H1 (cell line): ENCODE measurements around the gene OR6C70. TPM values are rescaled to one million over a fixed set of nuclear protein-coding genes. Genes with fewer than 3 reads are reported as not detected.
"Not testable (repeated sequence)": the region's sequence is repeated elsewhere in the genome, so short reads cannot be mapped to it uniquely, and the experiment has no call there.

Source experiments
- CTCF ChIA-PET: fragments of 300-600 bp; sonication (Branson Sonifier 250); formaldehyde crosslinking; loops from one replicate; lab custom pipeline; 2021; ENCODE audit not compliant: partially characterized antibody; lab: Charles Lee
- POLR2A ChIA-PET: fragments of 300-600 bp; sonication (Branson Sonifier 250); formaldehyde crosslinking; loops from one replicate; lab custom pipeline; 2021; ENCODE audit warnings: inconsistent platforms; ENCODE audit not compliant: partially characterized antibody; lab: Charles Lee
- DNase-seq, 2 experiments: peaks; one replicate each; pipeline versions ENCODE4 v3.0.0 to v3.0.0-alpha.2; 2010 to 2022; ENCODE audit warnings: low spot score in 2 of 2, low read depth in 1 of 2, mixed read lengths in 1 of 2
- FAIRE-seq: peaks from 2 replicates; lab custom pipeline; 2011; peaks lifted over from hg19 to GRCh38; lab: Jason Lieb, UNC
- H2AFZ ChIP-seq: 2 replicates; pipeline ENCODE4 v1.8.1; 2012; ENCODE audit warnings: low read length, inconsistent platforms
- H2AK5ac ChIP-seq: 2 replicates; pipeline ENCODE4 v1.6.1; 2013; ENCODE audit warnings: low read depth, low read length
- H2BK120ac ChIP-seq: replicated peaks from 2 replicates; pipeline ENCODE3; 2013; ENCODE audit warnings: low read depth, low read length, inconsistent platforms
- H2BK12ac ChIP-seq: 2 replicates; pipeline ENCODE4 v1.6.1; 2013; ENCODE audit warnings: low read depth, low read length
- H2BK15ac ChIP-seq: 2 replicates; pipeline ENCODE4 v1.6.1; 2013; ENCODE audit warnings: low read length
- H2BK20ac ChIP-seq: 2 replicates; pipeline ENCODE4 v1.6.1; 2013; ENCODE audit warnings: low read length
- H2BK5ac ChIP-seq: 2 replicates; pipeline ENCODE4 v1.6.1; 2013; ENCODE audit warnings: low read depth, low read length
- H3K14ac ChIP-seq: 2 replicates; pipeline ENCODE4 v1.6.1; 2013; ENCODE audit warnings: inconsistent platforms; ENCODE audit not compliant: insufficient read length
- H3K18ac ChIP-seq: 2 replicates; pipeline ENCODE4 v1.6.1; 2013; ENCODE audit warnings: low read length; ENCODE audit errors: extremely low read depth
- H3K23ac ChIP-seq: 2 replicates; pipeline ENCODE4 v1.6.1; 2013; ENCODE audit warnings: inconsistent platforms; ENCODE audit not compliant: insufficient read length
- H3K23me2 ChIP-seq: 2 replicates; pipeline ENCODE4 v1.6.1; 2013; ENCODE audit warnings: low read depth, low read length
- H3K27ac ChIP-seq: 2 replicates; pipeline ENCODE4 v1.6.1; 2011; ENCODE audit warnings: low read depth, low read length, inconsistent platforms
- H3K27me3 ChIP-seq, 4 experiments: replicated peaks in 1 of 4; 1 replicate in 1 of 4; 2 replicates in 3 of 4; pipeline versions ENCODE4 v1.6.1 to v1.8.1; 2011 to 2013; ENCODE audit warnings: low read length in 3 of 4, mild to moderate bottlenecking in 3 of 4, inconsistent platforms in 2 of 4, mixed read lengths in 2 of 4, moderate library complexity in 1 of 4; ENCODE audit not compliant: control insufficient read depth in 3 of 4, insufficient read depth in 3 of 4; ENCODE audit errors: extremely low read depth in 1 of 4
- H3K36me3 ChIP-seq, 4 experiments: 2 replicates each; pipeline versions ENCODE4 v1.6.1 to v1.8.1; 2011 to 2013; ENCODE audit warnings: mild to moderate bottlenecking in 4 of 4, low read length in 3 of 4, moderate library complexity in 2 of 4, control low read depth in 1 of 4, inconsistent platforms in 1 of 4; ENCODE audit not compliant: insufficient read depth in 4 of 4, control insufficient read depth in 2 of 4
- H3K4ac ChIP-seq: replicated peaks from 2 replicates; pipeline ENCODE3; 2013; ENCODE audit warnings: low read length, low read depth, mixed read lengths, inconsistent platforms; ENCODE audit not compliant: insufficient read length
- H3K4me1 ChIP-seq, 4 experiments: replicated peaks in 1 of 4; 1 replicate in 1 of 4; 2 replicates in 3 of 4; pipeline versions ENCODE4 v1.6.1 to v1.8.1; 2011 to 2013; ENCODE audit warnings: low read length in 3 of 4, inconsistent platforms in 2 of 4, mixed read lengths in 1 of 4; ENCODE audit not compliant: insufficient read depth in 4 of 4, control insufficient read depth in 3 of 4
- H3K4me2 ChIP-seq, 2 experiments: 2 replicates each; pipeline versions ENCODE4 v1.6.1 to v1.8.1; 2011 to 2013; ENCODE audit warnings: low read depth in 2 of 2, low read length in 2 of 2, control low read depth in 1 of 2, inconsistent platforms in 1 of 2, mild to moderate bottlenecking in 1 of 2; ENCODE audit not compliant: insufficient read depth in 1 of 2
- H3K4me3 ChIP-seq, 4 experiments: fragments of 200-600, 300-600 bp in 1 of 4; sonication (generic), shearing (Covaris generic), sonication (Bioruptor Twin) in 1 of 4; 2 replicates each; pipeline versions ENCODE4 v1.5.1 to v1.8.1; 2011 to 2016; ENCODE audit warnings: low read length in 4 of 4, low read depth in 3 of 4, control low read depth in 2 of 4, inconsistent platforms in 2 of 4, mild to moderate bottlenecking in 2 of 4, mixed read lengths in 1 of 4, moderate library complexity in 1 of 4; ENCODE audit not compliant: insufficient read depth in 2 of 4; ENCODE audit errors: extremely low read depth in 1 of 4
- H3K56ac ChIP-seq: replicated peaks from 2 replicates; pipeline ENCODE3; 2013; ENCODE audit warnings: low read depth, mild to moderate bottlenecking, mixed read lengths, low read length, inconsistent platforms; ENCODE audit not compliant: insufficient read length
- H3K79me1 ChIP-seq: 2 replicates; pipeline ENCODE4 v1.6.1; 2013; ENCODE audit warnings: low read depth, low read length, control low read depth
- H3K79me2 ChIP-seq, 2 experiments: 2 replicates each; pipeline versions ENCODE4 v1.6.1 to v1.8.1; 2012 to 2013; ENCODE audit warnings: low read length in 2 of 2, mild to moderate bottlenecking in 2 of 2, inconsistent platforms in 1 of 2; ENCODE audit not compliant: insufficient read depth in 2 of 2, control insufficient read depth in 1 of 2
- H3K9ac ChIP-seq, 4 experiments: replicated peaks in 1 of 4; 1 replicate in 1 of 4; 2 replicates in 3 of 4; pipeline versions ENCODE4 v1.6.1 to v1.8.1; 2011 to 2013; ENCODE audit warnings: low read depth in 3 of 4, low read length in 3 of 4, control low read depth in 2 of 4, mild to moderate bottlenecking in 2 of 4, moderate library complexity in 2 of 4, inconsistent platforms in 1 of 4; ENCODE audit errors: extremely low read depth in 1 of 4
- H3K9me3 ChIP-seq, 2 experiments: 2 replicates each; pipeline versions ENCODE4 v1.6.1 to v1.8.1; 2012 to 2013; ENCODE audit warnings: mild to moderate bottlenecking in 2 of 2, moderate library complexity in 2 of 2, control low read depth in 1 of 2, inconsistent platforms in 1 of 2, low read depth in 1 of 2, low read length in 1 of 2, mixed read lengths in 1 of 2; ENCODE audit not compliant: insufficient read depth in 2 of 2
- H4K20me1 ChIP-seq, 2 experiments: replicated peaks in 1 of 2; 2 replicates each; pipeline versions ENCODE3 to v1.8.1; 2011 to 2013; ENCODE audit warnings: inconsistent platforms in 2 of 2, low read length in 2 of 2, mild to moderate bottlenecking in 1 of 2; ENCODE audit not compliant: insufficient read depth in 2 of 2, control insufficient read depth in 1 of 2
- H4K5ac ChIP-seq: 2 replicates; pipeline ENCODE4 v1.6.1; 2013; ENCODE audit warnings: low read length, low read depth, mixed read lengths, inconsistent platforms; ENCODE audit not compliant: insufficient read length
- H4K8ac ChIP-seq: 2 replicates; pipeline ENCODE4 v1.8.0; 2013; ENCODE audit warnings: mild to moderate bottlenecking, moderate library complexity, low read length, inconsistent platforms; ENCODE audit not compliant: insufficient read depth; ENCODE audit errors: extremely low read depth
- H4K91ac ChIP-seq: replicated peaks from 2 replicates; pipeline ENCODE3; 2013; ENCODE audit warnings: low read length, mixed read lengths, inconsistent platforms; ENCODE audit not compliant: insufficient read length
- KDM1A ChIP-seq: fragments of 200-600, 300-600 bp; sonication (generic); IDR thresholded peaks from 2 replicates; pipeline ENCODE4 v1.7.1; 2016; ENCODE audit warnings: mild to moderate bottlenecking, low read length, borderline replicate concordance
- WGBS, 2 experiments: shearing (Covaris generic) in 1 of 2; methylation state at CpG; one replicate each; pipeline versions ENCODE4 v1.1.6 to v1.1.7; 2013 to 2015; ENCODE audit warnings: low lambda C conversion rate in 2 of 2, mixed read lengths in 2 of 2, inconsistent platforms in 1 of 2, low coverage in 1 of 2, missing lambda C conversion rate in 1 of 2; ENCODE audit not compliant: insufficient replicate concordance in 2 of 2, insufficient coverage in 1 of 2, insufficient read length in 1 of 2; ENCODE audit errors: extremely low coverage in 1 of 2, missing lambda C conversion rate in 1 of 2; 5-methylcytosine and 5-hydroxymethylcytosine counted together
- polyA plus RNA-seq, 7 experiments: library from polyadenylated mRNA; depleted of rRNA in 3 of 7; stranded (reverse) in 5 of 7; unstranded in 2 of 7; fragments of >200 nt in 5 of 7; fragments of 200-250 nt in 2 of 7; gene quantifications; 1 replicate in 5 of 7; 2 replicates in 1 of 7; 4 replicates in 1 of 7; pipeline versions ENCODE4 v1.2.1 to v1.2.3, GENCODE V29; 2011 to 2013; ENCODE audit warnings: missing spikeins in 2 of 7, mixed read lengths in 2 of 7
- total RNA-seq: library from RNA; stranded (reverse); fragmentation: NEBNext Ultra II Directional; extraction: Animal tissue kit (Norgen Biotek cat#: 25700); gene quantifications from 2 replicates; pipeline ENCODE4 v1.2.1, GENCODE V29; 2021

Gene OR6C70
- total and polyA plus RNA-seq, 2 of the 8 experiments (the other 6 are each of a cell fraction or from before 2014, with no cell fraction given): not detected

DNA sequence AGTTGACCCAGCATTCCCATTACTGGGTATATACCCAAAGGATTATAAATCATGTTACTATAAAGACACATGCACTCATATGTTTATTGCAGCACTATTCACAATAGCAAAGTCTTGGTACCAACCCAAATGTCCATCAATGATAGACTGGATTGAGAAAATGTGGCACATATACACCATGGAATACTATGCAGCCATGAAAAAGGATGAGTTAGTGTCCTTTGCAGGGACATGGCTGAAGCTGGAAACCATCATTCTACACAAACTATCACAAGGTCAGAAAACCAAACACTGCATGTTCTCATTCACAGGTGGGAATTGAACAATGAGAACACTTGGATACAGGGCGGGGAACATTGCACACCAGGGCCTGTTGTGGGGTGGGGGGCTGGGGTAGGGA lies 5.0 kb downstream of the OR6C70 start:
- H3K4ac ChIP-seq, H2BK12ac ChIP-seq, H2BK5ac ChIP-seq, H2BK15ac ChIP-seq, FAIRE-seq, H3K56ac ChIP-seq, H2BK120ac ChIP-seq, H4K5ac ChIP-seq, POLR2A ChIA-PET, H3K4me2 ChIP-seq, H3K18ac ChIP-seq, H3K27ac ChIP-seq, H2BK20ac ChIP-seq, H3K23ac ChIP-seq, CTCF ChIA-PET, DNase-seq, H3K79me2 ChIP-seq, H4K8ac ChIP-seq, H3K36me3 ChIP-seq, H2AFZ ChIP-seq, H2AK5ac ChIP-seq, H4K91ac ChIP-seq, H4K20me1 ChIP-seq, H3K9me3 ChIP-seq, H3K14ac ChIP-seq, H3K79me1 ChIP-seq, H3K4me3 ChIP-seq, H3K4me1 ChIP-seq, H3K27me3 ChIP-seq, H3K9ac ChIP-seq, H3K23me2 ChIP-seq: not testable (repeated sequence)
- 89% methylated on average over 1 of the region's 1 CpG; no CpG with 5 or more reads in 1 of the 2 experiments for WGBS, 2 experiments
- peak; percentile 45; the same call in 1 of the 2 replicates for TF ChIP-seq KDM1A
